Hepatocyte (in vitro differentiated cells): ENCODE results near the gene ERC2.

Experiments
- CTCF ChIP-seq: fragments of 200-600 bp; sonication (generic); IDR thresholded peaks from 2 replicates; pipeline ENCODE4 v1.5.1; 2016; ENCODE audit warnings: antibody characterized with exemption, mild to moderate bottlenecking; ENCODE audit not compliant: poor library complexity
- EZH2 ChIP-seq: fragments of 200-600 bp; sonication (generic); IDR thresholded peaks from 2 replicates; pipeline ENCODE4 v1.6.1; 2016; ENCODE audit warnings: antibody characterized with exemption, mild to moderate bottlenecking, borderline replicate concordance

DNA sequence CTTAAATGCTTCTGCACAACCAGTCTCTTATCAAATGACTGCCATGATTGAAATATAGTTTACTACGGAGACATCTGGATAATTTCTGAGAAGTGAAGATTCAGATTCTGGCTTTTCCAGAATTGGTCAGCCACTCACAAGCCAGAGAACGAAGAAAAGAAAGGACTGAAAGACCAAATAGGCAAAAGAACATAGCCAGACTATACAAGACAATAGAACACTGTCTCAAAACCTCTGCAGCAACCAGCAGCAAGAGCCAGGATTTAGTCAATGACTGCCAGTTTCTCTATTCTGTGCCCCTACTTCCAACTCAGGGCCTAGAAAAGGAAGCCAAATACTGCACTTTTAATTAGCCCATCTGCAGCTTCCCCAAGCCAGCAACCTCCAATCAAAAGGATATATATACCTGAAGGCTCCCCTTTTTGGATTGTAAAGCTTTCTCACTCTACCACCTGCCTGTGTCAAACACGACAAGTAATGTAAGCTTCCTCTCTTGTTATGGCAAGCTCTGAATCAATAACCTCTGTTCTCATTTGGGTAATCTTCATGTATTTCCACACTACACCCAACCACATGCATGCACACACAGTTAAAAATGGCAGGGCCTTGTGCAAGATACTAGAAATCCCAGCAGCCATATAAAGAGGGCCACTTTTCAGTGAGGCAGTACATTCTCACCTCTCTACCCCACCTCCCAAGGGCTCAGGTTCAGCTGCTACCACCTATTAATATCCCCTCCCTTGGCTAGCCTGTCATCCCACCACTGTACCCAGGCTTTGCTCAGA is 97.1 kb downstream of the ERC2 start:
- TF ChIP-seq CTCF (no peak), EZH2 (no peak)
